SK-N-SH (cell line): Measurements from ENCODE around the gene AGBL5. TPM values are rescaled to one million over a fixed set of nuclear protein-coding genes. Genes with fewer than 3 reads are reported as not detected.

Experiments
- CTCF ChIA-PET: fragments of 300-600, 350-600 bp; formaldehyde crosslinking; extraction: SDS; loops from one replicate; lab custom pipeline; 2021; lab: Yijun Ruan, JAX
- POLR2A ChIA-PET: fragments of 350-600 bp; sonication (Branson Sonifier 250); formaldehyde crosslinking; extraction: SDS; loops from one replicate; lab custom pipeline; 2020; ENCODE audit warnings: antibody characterized with exemption, inconsistent platforms; lab: Yijun Ruan, JAX
- DNase-seq: peaks from one replicate; pipeline ENCODE4 v3.0.0; 2012
- H2AFZ ChIP-seq: fragments of 200-600 bp; sonication (generic); 2 replicates; pipeline ENCODE4 v1.8.1; 2016; ENCODE audit warnings: antibody characterized with exemption, mild to moderate bottlenecking, low read depth
- H3F3A ChIP-seq: fragments of 200-600 bp; sonication (generic); replicated peaks from 2 replicates; pipeline ENCODE3; 2016; ENCODE audit warnings: antibody characterized with exemption, mild to moderate bottlenecking; ENCODE audit not compliant: insufficient read depth
- H3K27ac ChIP-seq, 2 experiments: fragments of 200-500 bp in 1 of 2; fragments of 200-600 bp in 1 of 2; sonication (Bioruptor generic) in 1 of 2; sonication (generic), shearing (Covaris generic) in 1 of 2; 2 replicates each; pipeline versions ENCODE4 v1.5.1 to v1.6.1; 2014 to 2016; ENCODE audit warnings: low read depth in 2 of 2, inconsistent platforms in 1 of 2, low read length in 1 of 2, mild to moderate bottlenecking in 1 of 2, mixed read lengths in 1 of 2
- H3K27me3 ChIP-seq: fragments of 200-600 bp; sonication (generic), shearing (Covaris generic); 2 replicates; pipeline ENCODE4 v1.6.1; 2016; ENCODE audit warnings: mixed run types; ENCODE audit not compliant: insufficient read depth
- H3K36me3 ChIP-seq, 2 experiments: fragments of 200-500 bp in 1 of 2; fragments of 200-600 bp in 1 of 2; sonication (Bioruptor generic) in 1 of 2; sonication (generic) in 1 of 2; replicated peaks in 1 of 2; 2 replicates each; pipeline versions ENCODE3 to v1.5.1; 2014 to 2016; ENCODE audit warnings: low read length in 1 of 2, mild to moderate bottlenecking in 1 of 2; ENCODE audit not compliant: insufficient read depth in 2 of 2, control insufficient read depth in 1 of 2
- H3K4me1 ChIP-seq, 2 experiments: fragments of 200-500 bp in 1 of 2; fragments of 200-600 bp in 1 of 2; sonication (Bioruptor generic) in 1 of 2; sonication (generic), shearing (Covaris generic) in 1 of 2; 2 replicates each; pipeline versions ENCODE4 v1.5.1 to v1.6.1; 2014 to 2016; ENCODE audit warnings: low read depth in 1 of 2, low read length in 1 of 2, mixed run types in 1 of 2; ENCODE audit not compliant: insufficient read depth in 2 of 2, control insufficient read depth in 1 of 2
- H3K4me2 ChIP-seq: fragments of 200-600 bp; sonication (generic), shearing (Covaris generic); 2 replicates; pipeline ENCODE4 v1.6.1; 2017; ENCODE audit warnings: mixed run types
- H3K4me3 ChIP-seq, 2 experiments: fragments of 200-500 bp in 1 of 2; fragments of 200-600 bp in 1 of 2; sonication (Bioruptor generic) in 1 of 2; sonication (generic), shearing (Covaris generic) in 1 of 2; 2 replicates each; pipeline versions ENCODE4 v1.5.1 to v1.8.1; 2014 to 2016; ENCODE audit warnings: low read depth in 2 of 2, inconsistent platforms in 1 of 2, low read length in 1 of 2, mild to moderate bottlenecking in 1 of 2, mixed read lengths in 1 of 2, moderate library complexity in 1 of 2
- H3K79me2 ChIP-seq: fragments of 200-600 bp; sonication (generic); 2 replicates; pipeline ENCODE4 v1.8.1; 2017; ENCODE audit warnings: mild to moderate bottlenecking; ENCODE audit not compliant: insufficient read depth
- H3K9ac ChIP-seq: fragments of 200-600 bp; sonication (generic); 2 replicates; pipeline ENCODE4 v1.6.1; 2017; ENCODE audit warnings: mixed run types
- H3K9me2 ChIP-seq: fragments of 200-600 bp; sonication (generic); 2 replicates; pipeline ENCODE4 v1.6.1; 2017; ENCODE audit warnings: mixed run types
- H3K9me3 ChIP-seq: fragments of 200-600 bp; sonication (generic); 2 replicates; pipeline ENCODE4 v1.6.1; 2017; ENCODE audit warnings: mixed run types, mild to moderate bottlenecking, moderate library complexity
- H4K20me1 ChIP-seq: fragments of 200-600 bp; sonication (generic); 2 replicates; pipeline ENCODE4 v1.6.1; 2017; ENCODE audit warnings: mild to moderate bottlenecking, mixed run types; ENCODE audit not compliant: insufficient read depth
- GATA2 ChIP-seq: sonication (generic); formaldehyde crosslinking; IDR thresholded peaks from 2 replicates; pipeline ENCODE4 v1.5.0; 2020; ENCODE audit warnings: mild to moderate bottlenecking, missing genetic modification reagents
- NFIC ChIP-seq: IDR thresholded peaks from 2 replicates; pipeline ENCODE4 v1.4.0; 2012; ENCODE audit warnings: borderline replicate concordance
- RXRA ChIP-seq: IDR thresholded peaks from 2 replicates; pipeline ENCODE4 v1.4.0; 2012; ENCODE audit warnings: low read depth, mild to moderate bottlenecking, borderline replicate concordance
- TEAD4 ChIP-seq: IDR thresholded peaks from 2 replicates; pipeline ENCODE4 v1.4.0; 2012; ENCODE audit warnings: mild to moderate bottlenecking, borderline replicate concordance; ENCODE audit not compliant: insufficient read depth
- WGBS: methylation state at CpG from one replicate; pipeline ENCODE4 v1.1.6; 2017; ENCODE audit warnings: low lambda C conversion rate; 5-methylcytosine and 5-hydroxymethylcytosine counted together
- polyA plus RNA-seq, 3 experiments: library from polyadenylated mRNA; depleted of rRNA; stranded (reverse); fragments of >200 nt; gene quantifications; 2 replicates each; pipeline ENCODE4 v1.2.3, GENCODE V29; 2012
- TF ChIP-seq, protein P1 (sequence below): fragments of 200-600 bp; sonication (generic); IDR thresholded peaks from 2 replicates; pipeline ENCODE4 v1.6.1; 2017; ENCODE audit warnings: antibody characterized with exemption, mild to moderate bottlenecking, moderate library complexity
- TF ChIP-seq, protein P2 (sequence below): IDR thresholded peaks from 2 replicates; pipeline ENCODE4; 2012

Gene AGBL5
- polyA plus RNA-seq, 1 of the 3 experiments (the other 2 are of a cell fraction) = 45.5 TPM

DNA sequence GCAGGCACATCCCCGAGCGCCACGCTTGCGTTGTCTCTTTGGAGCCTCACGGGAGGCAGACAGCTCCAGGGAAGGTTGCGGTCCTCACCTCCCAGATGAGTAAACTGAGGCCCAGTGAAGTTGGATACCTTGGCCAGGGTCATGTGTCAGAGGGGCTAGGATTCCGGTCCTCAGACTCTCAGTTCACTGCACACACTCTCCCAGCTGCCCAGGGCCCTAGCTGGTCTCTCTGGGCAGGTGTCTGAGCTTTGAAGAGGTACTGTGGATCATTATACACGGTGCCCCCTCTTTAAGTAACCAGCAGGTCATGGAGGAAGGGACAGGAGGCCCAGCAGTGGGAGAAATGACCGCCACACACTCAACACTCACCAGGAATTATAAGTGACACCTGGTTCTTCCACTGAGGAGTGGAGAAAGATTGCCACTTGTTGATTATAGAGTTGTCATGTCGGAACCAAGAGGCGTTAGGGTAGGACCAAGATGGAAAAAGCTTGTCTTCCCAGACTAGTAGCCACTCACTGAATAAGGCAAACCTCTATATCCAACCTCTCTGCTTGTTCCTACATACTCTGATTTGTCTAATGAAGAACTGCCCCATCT lies 18.1 kb upstream of the AGBL5 start:
- Histone ChIP-seq H3K9ac (peak overlapping the region; percentile 92), H3K4me3 (peak overlapping the region; percentile 87 to 95), H3K79me2 (peaks cover 60% of the 10 kb centered on the region), H3K4me1 (peaks cover 8 to 17% of the 10 kb centered on the region in 2 experiments; a peak in 3 of 4 replicates), H4K20me1 (no peaks in the 10 kb centered on the region; the same call in 1 of the 2 replicates), H3K4me2 (peak overlapping the region; percentile 98), H3K9me2 (no peaks in the 10 kb centered on the region), H2AFZ (no peak overlapping the region), H3K27ac (peak overlapping the region; percentile 54 to 64; a peak in 2 of 4 replicates), H3K9me3 (no peaks in the 10 kb centered on the region), H3K27me3 (no peaks in the 10 kb centered on the region), H3F3A (no peaks in the 10 kb centered on the region), H3K36me3 (peaks cover 28 to 39% of the 10 kb centered on the region in 2 experiments)
- no peak for DNase-seq
- POLR2A ChIA-PET = interaction anchor here (0.7 to 3.0 kb wide), 6 partner anchors 10 to 54 kb away, joined by 3 to 16 read pairs (median 5); partner anchors contain the start of genes AGBL5, KHK and OST4
- TF ChIP-seq, protein P1, sequence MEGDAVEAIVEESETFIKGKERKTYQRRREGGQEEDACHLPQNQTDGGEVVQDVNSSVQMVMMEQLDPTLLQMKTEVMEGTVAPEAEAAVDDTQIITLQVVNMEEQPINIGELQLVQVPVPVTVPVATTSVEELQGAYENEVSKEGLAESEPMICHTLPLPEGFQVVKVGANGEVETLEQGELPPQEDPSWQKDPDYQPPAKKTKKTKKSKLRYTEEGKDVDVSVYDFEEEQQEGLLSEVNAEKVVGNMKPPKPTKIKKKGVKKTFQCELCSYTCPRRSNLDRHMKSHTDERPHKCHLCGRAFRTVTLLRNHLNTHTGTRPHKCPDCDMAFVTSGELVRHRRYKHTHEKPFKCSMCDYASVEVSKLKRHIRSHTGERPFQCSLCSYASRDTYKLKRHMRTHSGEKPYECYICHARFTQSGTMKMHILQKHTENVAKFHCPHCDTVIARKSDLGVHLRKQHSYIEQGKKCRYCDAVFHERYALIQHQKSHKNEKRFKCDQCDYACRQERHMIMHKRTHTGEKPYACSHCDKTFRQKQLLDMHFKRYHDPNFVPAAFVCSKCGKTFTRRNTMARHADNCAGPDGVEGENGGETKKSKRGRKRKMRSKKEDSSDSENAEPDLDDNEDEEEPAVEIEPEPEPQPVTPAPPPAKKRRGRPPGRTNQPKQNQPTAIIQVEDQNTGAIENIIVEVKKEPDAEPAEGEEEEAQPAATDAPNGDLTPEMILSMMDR = 0 out of 2 replicates have a peak, but pooled peaks have one; percentile 12
- TF ChIP-seq, protein P2, sequence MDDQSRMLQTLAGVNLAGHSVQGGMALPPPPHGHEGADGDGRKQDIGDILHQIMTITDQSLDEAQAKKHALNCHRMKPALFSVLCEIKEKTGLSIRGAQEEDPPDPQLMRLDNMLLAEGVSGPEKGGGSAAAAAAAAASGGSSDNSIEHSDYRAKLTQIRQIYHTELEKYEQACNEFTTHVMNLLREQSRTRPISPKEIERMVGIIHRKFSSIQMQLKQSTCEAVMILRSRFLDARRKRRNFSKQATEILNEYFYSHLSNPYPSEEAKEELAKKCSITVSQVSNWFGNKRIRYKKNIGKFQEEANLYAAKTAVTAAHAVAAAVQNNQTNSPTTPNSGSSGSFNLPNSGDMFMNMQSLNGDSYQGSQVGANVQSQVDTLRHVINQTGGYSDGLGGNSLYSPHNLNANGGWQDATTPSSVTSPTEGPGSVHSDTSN = no peak
- CTCF ChIA-PET = interaction anchor here (1.0 to 33.3 kb wide), 14 partner anchors 11 to 247 kb away, joined by 3 to 1017 read pairs (median 4); partner anchors contain the start of genes AGBL5, EMILIN1, KHK and MAPRE3
- WGBS = 18% methylated on average over 9 of the region's 11 CpGs

DNA sequence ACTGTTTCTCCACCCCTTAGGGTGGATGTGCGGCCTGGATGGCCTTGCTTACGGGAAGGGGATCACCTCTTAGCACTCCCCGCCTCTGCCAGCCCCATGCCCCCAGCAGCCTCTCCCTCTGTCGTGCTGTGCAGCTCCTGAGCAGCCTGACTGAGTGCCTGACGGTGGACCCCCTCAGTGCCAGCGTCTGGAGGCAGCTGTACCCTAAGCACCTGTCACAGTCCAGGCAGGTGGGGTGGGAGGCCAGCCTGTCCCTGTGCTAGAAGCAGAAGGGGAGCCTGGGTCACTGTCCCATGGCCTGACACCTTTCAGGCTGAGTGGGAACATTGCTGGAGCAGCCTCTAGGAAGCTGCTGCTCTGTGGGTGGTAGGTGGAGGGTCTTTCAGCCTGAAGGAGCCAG lies 13.5 kb upstream of the AGBL5 start:
- no peaks in the 10 kb centered on the region for H3K27me3 ChIP-seq
- WGBS = 97% methylated on average over 3 of the region's 6 CpGs
- DNase-seq = no peak
- POLR2A ChIA-PET = interaction anchor here (0.7 to 2.7 kb wide), 2 partner anchors 11 to 13 kb away, joined by 3 to 8 read pairs; partner anchors contain the start of gene AGBL5
- CTCF ChIA-PET = interaction anchor here (0.7 to 1.8 kb wide), 7 partner anchors 12 to 192 kb away, joined by 3 to 7 read pairs (median 3); partner anchors contain the start of genes KHK and OST4
- H3K9me3 ChIP-seq = no peaks in the 10 kb centered on the region
- no peak overlapping the region for H3K4me2 ChIP-seq
- peaks cover 15% of the 10 kb centered on the region for H3F3A ChIP-seq
- H3K4me1 ChIP-seq = peaks cover 8 to 21% of the 10 kb centered on the region in 2 experiments; a peak in 3 of 4 replicates
- H3K27ac ChIP-seq = no peak overlapping the region
- no peaks in the 10 kb centered on the region; the same call in 1 of the 2 replicates for H4K20me1 ChIP-seq
- no peak overlapping the region for H2AFZ ChIP-seq
- no peak for TF ChIP-seq TEAD4
- TF ChIP-seq RXRA = no peak
- no peak for TF ChIP-seq NFIC
- no peak for TF ChIP-seq GATA2
- TF ChIP-seq, all 33 proteins: peak for 0
- no peak overlapping the region for H3K9ac ChIP-seq
- no peak overlapping the region for H3K4me3 ChIP-seq
- peaks cover 31 to 81% of the 10 kb centered on the region in 2 experiments for H3K36me3 ChIP-seq
- peaks cover 36% of the 10 kb centered on the region for H3K79me2 ChIP-seq
- H3K9me2 ChIP-seq = no peaks in the 10 kb centered on the region
